ENCODE data around the gene HEG1. TPM values are rescaled to one million over a fixed set of nuclear protein-coding genes. Genes with fewer than 3 reads are reported as not detected.
A peak's percentile ranks its signal among the peaks of the same experiment; 100 is the strongest.

The HEG1 gene
- total and polyA plus RNA-seq, 2 donors (not counting 3 experiments of a cell fraction or from before 2014, with no cell fraction given): 50.1 to 106 TPM

- Histone ChIP-seq H3K27ac (ENCODE audit: insufficient read depth, low read depth, low read length) (peak overlapping the region; percentile 6), H4K20me1 (replicated peaks; ENCODE audit: control insufficient read depth, extremely low read depth, insufficient read depth, low read length) (peaks cover 3% of the 10 kb centered on the region), H3K9ac (replicated peaks; ENCODE audit: extremely low read depth, insufficient read depth, low read length) (no peak overlapping the region), H3K79me2 (ENCODE audit: control insufficient read depth, insufficient read depth, low read length) (peaks cover 23% of the 10 kb centered on the region), H3K4me2 (ENCODE audit: insufficient read depth, low read length) (no peak overlapping the region), H3K9me1 (replicated peaks; ENCODE audit: control insufficient read depth, extremely low read depth, insufficient read depth, low read length) (no peaks in the 10 kb centered on the region), H3K4me1 (ENCODE audit: control insufficient read depth, extremely low read depth, insufficient read depth, low read length) (peaks cover 14% of the 10 kb centered on the region), H3K4me3 (replicated peaks in 1 of 3; ENCODE audit: insufficient read depth in 1 of 3, low read depth in 1 of 3, low read length in 3 of 3) (no peak overlapping the region), H2AFZ (ENCODE audit: low read depth, low read length) (no peak overlapping the region), H3K9me3 (replicated peaks; ENCODE audit: control insufficient read depth, insufficient read depth, low read length) (no peaks in the 10 kb centered on the region), H3K36me3 (ENCODE audit: control insufficient read depth in 2 of 2, extremely low read depth in 1 of 2, insufficient read depth in 2 of 2, low read length in 2 of 2) (peaks cover 8 to 9% of the 10 kb centered on the region in 2 experiments), H3K27me3 (ENCODE audit: control insufficient read depth in 2 of 2, insufficient read depth in 2 of 2, low read length in 2 of 2) (no peaks in the 10 kb centered on the region)
- POLR2A ChIA-PET: no interaction called here
- DNase-seq (ENCODE audit: low read depth, low spot score) (peak; percentile 36), FAIRE-seq (peak; percentile 79)
- CTCF ChIA-PET: interaction anchor here (1.5 to 2.0 kb wide), 5 partner anchors 8 to 118 kb away, joined by 3 to 7 read pairs (median 5); no protein-coding TSS in a partner anchor
- BruUV-seq (replicated peaks): no TSS peak
- dilution Hi-C loops (cut with MboI; ENCODE audit: extremely low pct_ligation_motif_present, low sequenced_read_pairs): no loop called here
- TF ChIP-seq MAX (IDR thresholded peaks at IDR 0.05; ENCODE audit: insufficient read depth, insufficient read length): peak; percentile 23
- no peak for TF ChIP-seq POLR2A (IDR thresholded peaks at IDR 0.05; ENCODE audit: low read depth, low read length)
- TF ChIP-seq MYC (IDR thresholded peaks at IDR 0.05; ENCODE audit: low read depth, low read length): no peak
- no peak for TF ChIP-seq POLR2AphosphoS5 (IDR thresholded peaks at IDR 0.05; ENCODE audit: insufficient read depth, low read depth, low read length)
- peak; percentile 75 for TF ChIP-seq GATA2 (IDR thresholded peaks at IDR 0.05; ENCODE audit: insufficient read depth, insufficient read length, low read depth, low read length)
- peak in 1 of 2 donors; percentile 2 for TF ChIP-seq CTCF (IDR thresholded peaks at IDR 0.05; ENCODE audit: extremely low read depth in 1 of 2, insufficient read depth in 1 of 2, low read depth in 1 of 2, low read length in 2 of 2)
- no peak for TF ChIP-seq JUN (IDR thresholded peaks at IDR 0.05; ENCODE audit: borderline replicate concordance, insufficient read depth, insufficient read length, low read depth)
- TF ChIP-seq FOS (IDR thresholded peaks at IDR 0.05; ENCODE audit: borderline replicate concordance, insufficient read depth, low read length): peak; percentile 62
- no peak for TF ChIP-seq EZH2 (IDR thresholded peaks at IDR 0.05; ENCODE audit: borderline replicate concordance, low read depth, low read length, severe bottlenecking)
- intact Hi-C loops (cut with micrococcal nuclease): loop anchor here (1.0 kb wide), 1 partner anchor 11 kb away; no protein-coding TSS in a partner anchor
Measured at GRCh38 chr3:125032100-125032643, 23.6 kb downstream of the HEG1 start.
